Lung (tissue), 12 donors: Measurements from ENCODE around the gene KCNJ4. TPM values are rescaled to one million over a fixed set of nuclear protein-coding genes. Genes with fewer than 3 reads are reported as not detected.
"Not testable (repeated sequence)": the region's sequence is repeated elsewhere in the genome, so short reads cannot be mapped to it uniquely, and the experiment has no call there.

Experiments
- ATAC-seq: fragments of 200-7000 bp; cut with Tn5 transposase; one replicate; pipeline ENCODE4 v1.9.1; 2020; ENCODE audit warnings: moderate number of reproducible peaks; ENCODE audit not compliant: insufficient read depth, low FRiP score
- DNase-seq, 3 donors: peaks; one replicate each; pipeline ENCODE4 v3.0.0-alpha.2; 2013 to 2017
- H3K27ac ChIP-seq, 2 donors: one replicate each; pipeline ENCODE4 v1.5.1; 2013; ENCODE audit warnings: mild to moderate bottlenecking in 2 of 2, moderate library complexity in 2 of 2, control low read depth in 1 of 2, inconsistent platforms in 1 of 2, low read depth in 1 of 2, low read length in 1 of 2
- H3K27me3 ChIP-seq, 3 donors: one replicate each; pipeline ENCODE4 v1.5.1; 2013; ENCODE audit warnings: low read length in 2 of 3; ENCODE audit not compliant: control insufficient read depth in 3 of 3, insufficient read depth in 3 of 3
- H3K36me3 ChIP-seq, 4 donors: one replicate each; pipeline ENCODE4 v1.5.1; 2013; ENCODE audit warnings: low read length in 4 of 4, mild to moderate bottlenecking in 1 of 4, moderate library complexity in 1 of 4; ENCODE audit not compliant: control insufficient read depth in 4 of 4, insufficient read depth in 4 of 4
- H3K4me1 ChIP-seq, 5 donors: one replicate each; pipeline ENCODE4 v1.5.1; 2013; ENCODE audit warnings: low read length in 5 of 5, mild to moderate bottlenecking in 2 of 5, moderate library complexity in 1 of 5; ENCODE audit not compliant: control insufficient read depth in 5 of 5, insufficient read depth in 5 of 5
- H3K4me3 ChIP-seq: one replicate; pipeline ENCODE4 v1.5.1; 2013; ENCODE audit warnings: mild to moderate bottlenecking, control low read depth, moderate library complexity
- H3K9ac ChIP-seq, 2 donors: one replicate each; pipeline ENCODE4 v1.5.1; 2013; ENCODE audit warnings: low read length in 2 of 2, control low read depth in 1 of 2; ENCODE audit not compliant: insufficient read depth in 1 of 2
- H3K9me3 ChIP-seq, 4 donors: one replicate each; pipeline ENCODE4 v1.5.1; 2013; ENCODE audit warnings: low read length in 3 of 4, mild to moderate bottlenecking in 1 of 4, moderate library complexity in 1 of 4; ENCODE audit not compliant: control insufficient read depth in 4 of 4, insufficient read depth in 3 of 4
- WGBS, 2 donors: extraction: QIAGEN DNeasy Blood & Tissue Kit; methylation state at CpG; one replicate each; pipeline ENCODE4 v1.1.7; 2013; 5-methylcytosine and 5-hydroxymethylcytosine counted together
- polyA plus RNA-seq, 2 donors: library from polyadenylated mRNA; stranded (reverse); fragments of 200-250 nt; gene quantifications; one replicate each; pipeline ENCODE4 v1.2.1, GENCODE V29; 2013
- total RNA-seq, 2 donors: library from RNA; depleted of rRNA in 1 of 2; stranded (reverse); fragments of >200 nt in 1 of 2; gene quantifications; one replicate each; pipeline ENCODE4 v1.2.1, GENCODE V29; 2014 to 2021
- TF ChIP-seq, protein P1 (sequence below): IDR thresholded peaks from 2 replicates; pipeline ENCODE4 v1.5.1; 2012; ENCODE audit warnings: mild to moderate bottlenecking; ENCODE audit errors: control extremely low read depth, extremely low read depth
- donor health status: control.
- donor health status: control.
- donor health status: Bipolar disorder and iron deficiency.
- donor health status: healthy.
- donor health status: DM: yes; HTN: yes; CAD: no.

KCNJ4 gene
- total and polyA plus RNA-seq, 4 donors = not detected

- peaks cover 0 to 6% (median 3%) of the 10 kb centered on the region in 5 donors for H3K4me1 ChIP-seq
- WGBS, 2 donors = 94 to 100% methylated on average over 2 of the region's 2 CpGs
- DNase-seq = peak in 1 of 3 donors; percentile 1
Observed at GRCh38 chr22:38411016-38411415, 44.0 kb downstream of the KCNJ4 start.

GRCh38 chr22:38409916-38410315, 45.1 kb downstream of the KCNJ4 start:
- WGBS, 2 donors = 93 to 95% methylated on average over 35 of the region's 35 CpGs
- H3K4me1 ChIP-seq, H3K4me3 ChIP-seq, DNase-seq, H3K9me3 ChIP-seq, H3K36me3 ChIP-seq, H3K9ac ChIP-seq, H3K27ac ChIP-seq, H3K27me3 ChIP-seq, ATAC-seq: not testable (repeated sequence)

More at GRCh38 chr22:38411016-38411415, 44.0 kb downstream of the KCNJ4 start:
- Histone ChIP-seq H3K27me3 (no peaks in the 10 kb centered on the region), H3K9me3 (no peaks in the 10 kb centered on the region), H3K9ac (no peak overlapping the region), H3K4me3 (no peak overlapping the region), H3K36me3 (no peaks in the 10 kb centered on the region), H3K27ac (no peak overlapping the region)
- ATAC-seq = no peak
- TF ChIP-seq, protein P1, sequence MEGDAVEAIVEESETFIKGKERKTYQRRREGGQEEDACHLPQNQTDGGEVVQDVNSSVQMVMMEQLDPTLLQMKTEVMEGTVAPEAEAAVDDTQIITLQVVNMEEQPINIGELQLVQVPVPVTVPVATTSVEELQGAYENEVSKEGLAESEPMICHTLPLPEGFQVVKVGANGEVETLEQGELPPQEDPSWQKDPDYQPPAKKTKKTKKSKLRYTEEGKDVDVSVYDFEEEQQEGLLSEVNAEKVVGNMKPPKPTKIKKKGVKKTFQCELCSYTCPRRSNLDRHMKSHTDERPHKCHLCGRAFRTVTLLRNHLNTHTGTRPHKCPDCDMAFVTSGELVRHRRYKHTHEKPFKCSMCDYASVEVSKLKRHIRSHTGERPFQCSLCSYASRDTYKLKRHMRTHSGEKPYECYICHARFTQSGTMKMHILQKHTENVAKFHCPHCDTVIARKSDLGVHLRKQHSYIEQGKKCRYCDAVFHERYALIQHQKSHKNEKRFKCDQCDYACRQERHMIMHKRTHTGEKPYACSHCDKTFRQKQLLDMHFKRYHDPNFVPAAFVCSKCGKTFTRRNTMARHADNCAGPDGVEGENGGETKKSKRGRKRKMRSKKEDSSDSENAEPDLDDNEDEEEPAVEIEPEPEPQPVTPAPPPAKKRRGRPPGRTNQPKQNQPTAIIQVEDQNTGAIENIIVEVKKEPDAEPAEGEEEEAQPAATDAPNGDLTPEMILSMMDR = no peak

- 27 to 44% methylated on average over 4 of the region's 4 CpGs for WGBS, 2 donors
- ATAC-seq = no peak
- Histone ChIP-seq H3K4me1 (no peaks in the 10 kb centered on the region), H3K9me3 (no peaks in the 10 kb centered on the region), H3K27ac (no peak overlapping the region), H3K9ac (no peak overlapping the region), H3K27me3 (peaks cover 0 to 7% (median 5%) of the 10 kb centered on the region in 3 donors), H3K4me3 (no peak overlapping the region), H3K36me3 (no peaks in the 10 kb centered on the region)
- TF ChIP-seq, protein P1 = no peak
- DNase-seq = peak in 2 of 3 donors; percentile 50 to 76
Observed at GRCh38 chr22:38406617-38407016, 48.4 kb downstream of the KCNJ4 start.

DNA sequence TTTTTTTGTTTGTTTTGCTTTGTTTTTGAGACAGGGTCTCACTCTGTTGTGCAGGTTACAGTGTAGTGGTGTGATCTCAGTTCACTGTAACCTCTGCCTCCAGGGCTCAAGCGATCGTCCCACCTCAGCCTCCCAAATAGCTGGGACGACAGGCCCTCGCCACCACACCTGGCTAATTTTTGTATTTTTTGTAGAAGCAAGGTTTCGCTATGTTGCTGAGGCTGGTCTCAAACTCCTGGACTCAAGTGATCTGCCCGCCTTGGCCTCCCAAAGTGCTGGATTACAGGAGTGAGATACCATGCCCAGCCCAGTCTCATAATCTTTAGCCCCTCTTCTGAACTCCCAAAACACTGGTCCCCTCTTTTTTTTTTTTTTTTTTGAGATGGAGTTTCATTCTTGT, 50.6 kb downstream of the KCNJ4 start:
- H3K27ac ChIP-seq = no peak overlapping the region
- H3K9me3 ChIP-seq = no peaks in the 10 kb centered on the region
- DNase-seq (no peak), ATAC-seq (no peak)
- H3K4me3 ChIP-seq = no peak overlapping the region
- peaks cover 0 to 18% (median 10%) of the 10 kb centered on the region in 3 donors for H3K27me3 ChIP-seq
- TF ChIP-seq, protein P1 = no peak
- 96 to 97% methylated on average over 6 of the region's 6 CpGs for WGBS, 2 donors
- H3K36me3 ChIP-seq = no peaks in the 10 kb centered on the region
- peaks cover 0 to 4% (median 0%) of the 10 kb centered on the region in 5 donors for H3K4me1 ChIP-seq
- no peak overlapping the region for H3K9ac ChIP-seq
